ENCODE results near the gene NGB.

The NGB gene

GRCh38 chr14:77264466-77265186 is 6.4 kb downstream of the NGB start:
- DNase-seq (ENCODE audit: low read depth) = no peak

DNA sequence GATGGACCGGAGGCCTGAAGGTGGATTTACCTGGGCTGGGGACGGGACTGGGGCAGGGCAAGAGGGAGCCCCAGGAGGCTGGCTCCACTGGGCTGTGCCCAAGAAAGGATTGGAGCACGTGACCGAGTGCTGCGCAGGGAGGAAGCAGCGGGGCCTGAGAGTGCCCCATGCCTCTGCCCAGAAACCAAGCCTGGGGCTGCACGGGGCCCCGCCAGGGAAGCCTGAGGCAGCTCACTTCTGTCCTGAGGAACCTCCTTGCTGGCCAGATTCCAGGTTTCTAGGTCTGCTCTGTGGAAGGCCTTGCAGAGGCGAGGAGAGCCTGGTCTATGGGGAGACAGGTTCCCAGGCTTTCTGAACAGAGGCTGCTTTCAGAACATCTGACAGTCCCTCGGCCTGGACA is 10.4 kb downstream of the NGB start:
- no peak for DNase-seq (ENCODE audit: low read depth)

GRCh38 chr14:77260199-77260598 is 10.8 kb downstream of the NGB start:
- DNase-seq (ENCODE audit: low read depth) = no peak

DNA sequence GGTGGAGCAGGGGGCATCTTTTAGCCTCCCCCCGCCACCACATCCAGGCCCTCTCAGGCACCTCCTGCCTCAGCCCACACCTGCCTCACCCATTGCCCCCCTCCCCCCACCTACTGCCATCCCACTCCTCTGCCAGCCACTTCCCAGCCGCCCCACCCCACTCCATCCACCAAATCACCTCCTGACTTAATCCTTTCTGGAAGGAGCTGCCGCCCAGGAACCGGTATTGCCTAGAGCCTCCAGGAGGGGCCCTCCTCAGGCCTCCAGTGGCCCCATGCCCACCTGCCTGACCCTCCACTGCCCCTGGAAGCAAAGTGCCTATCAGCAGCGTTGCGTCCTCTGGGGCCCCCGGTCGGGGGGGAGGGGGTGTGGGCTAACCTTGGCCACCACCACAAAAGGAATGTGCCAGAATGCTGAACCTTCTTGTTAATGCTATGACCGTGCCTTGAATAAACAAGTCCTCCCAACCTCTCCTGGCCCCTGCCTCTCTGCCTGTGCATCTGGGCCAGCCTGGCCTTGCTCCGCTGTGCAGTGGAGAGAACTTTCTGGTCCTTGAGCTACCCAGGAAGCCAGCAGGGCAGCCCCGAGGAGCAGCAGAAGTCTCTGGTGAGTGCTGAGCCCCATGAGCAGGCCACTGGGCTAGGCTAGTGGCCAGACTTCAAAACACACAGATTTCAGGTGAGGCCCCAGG is 11.8 kb downstream of the NGB start:
- DNase-seq (ENCODE audit: low read depth) = no peak

- no peak for DNase-seq (ENCODE audit: low read depth)
Measured at GRCh38 chr14:77258566-77258965, 12.4 kb downstream of the NGB start.

GRCh38 chr14:77257700-77258099 is 13.3 kb downstream of the NGB start:
- DNase-seq (ENCODE audit: low read depth) = no peak

GRCh38 chr14:77256694-77257093 is 14.3 kb downstream of the NGB start:
- DNase-seq (ENCODE audit: low read depth) = no peak

DNA sequence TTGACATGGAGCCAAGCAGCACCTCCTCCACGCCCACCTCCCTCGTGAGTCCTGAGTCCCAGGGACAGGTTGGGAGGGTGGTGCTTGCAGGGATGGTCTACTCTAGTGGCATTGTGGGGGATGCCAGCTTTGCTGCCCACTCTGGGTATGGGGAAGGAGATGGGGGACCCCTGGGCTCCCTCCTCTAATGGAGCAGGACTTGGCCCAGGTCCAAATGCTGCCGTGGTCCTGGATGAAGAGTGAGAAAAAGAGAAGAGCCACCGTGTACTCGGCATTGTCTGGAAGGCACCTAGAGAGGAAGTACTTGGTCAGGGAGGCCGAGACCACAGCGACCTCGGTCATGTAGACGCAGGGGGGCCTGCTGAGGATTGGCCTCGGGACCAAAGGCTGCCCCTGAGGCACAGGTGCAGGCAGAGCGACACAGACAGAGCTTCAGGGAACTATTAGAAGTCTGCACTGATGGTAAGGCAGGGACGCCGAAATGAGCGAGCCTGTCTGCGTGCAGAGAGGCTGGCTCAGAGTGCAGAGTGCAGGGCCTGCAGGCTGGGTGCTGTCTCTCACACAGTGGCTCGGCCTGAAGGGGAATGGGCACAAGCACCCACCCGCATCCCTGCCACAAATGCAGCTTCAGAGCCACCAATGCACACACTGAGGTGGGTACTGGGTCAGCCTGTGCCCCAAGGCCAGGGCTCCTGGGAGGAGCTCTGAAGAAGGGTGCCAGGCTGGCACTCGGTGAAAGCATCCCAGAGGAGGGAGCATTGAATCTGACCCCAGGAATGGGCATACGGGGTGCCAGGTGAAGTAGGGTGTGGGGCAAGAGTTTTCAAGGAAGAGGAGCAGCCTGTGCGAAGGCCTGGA is 17.4 kb downstream of the NGB start:
- DNase-seq (ENCODE audit: low read depth) = no peak

DNA sequence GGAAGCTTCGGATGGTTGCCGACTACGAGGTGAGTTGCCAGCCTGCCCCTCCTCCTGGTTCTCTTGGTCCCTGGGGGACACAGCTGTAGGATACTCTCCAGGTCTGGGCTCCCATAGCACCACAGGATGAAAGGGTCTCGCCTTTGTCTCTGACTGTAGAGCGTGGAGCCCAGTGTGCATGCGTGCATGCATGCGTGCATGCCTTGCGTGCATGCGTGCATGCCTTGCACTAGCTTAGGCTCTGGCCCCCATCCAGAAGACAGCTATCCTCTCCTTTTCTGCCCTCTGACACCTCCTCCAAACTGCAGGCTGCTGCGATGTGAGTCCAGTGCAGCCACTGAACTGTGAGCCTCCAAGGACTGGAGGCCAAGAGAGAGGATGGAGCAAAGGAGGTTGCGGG is 19.1 kb downstream of the NGB start:
- no peak for DNase-seq (ENCODE audit: low read depth)

GRCh38 chr14:77250927-77251326 is 20.1 kb downstream of the NGB start:
- DNase-seq (ENCODE audit: low read depth) = no peak

GRCh38 chr14:77249286-77249685 is 21.7 kb downstream of the NGB start:
- no peak for DNase-seq (ENCODE audit: low read depth)

- no peak for DNase-seq (ENCODE audit: low read depth)
Measured at GRCh38 chr14:77248666-77249065, 22.3 kb downstream of the NGB start.

DNA sequence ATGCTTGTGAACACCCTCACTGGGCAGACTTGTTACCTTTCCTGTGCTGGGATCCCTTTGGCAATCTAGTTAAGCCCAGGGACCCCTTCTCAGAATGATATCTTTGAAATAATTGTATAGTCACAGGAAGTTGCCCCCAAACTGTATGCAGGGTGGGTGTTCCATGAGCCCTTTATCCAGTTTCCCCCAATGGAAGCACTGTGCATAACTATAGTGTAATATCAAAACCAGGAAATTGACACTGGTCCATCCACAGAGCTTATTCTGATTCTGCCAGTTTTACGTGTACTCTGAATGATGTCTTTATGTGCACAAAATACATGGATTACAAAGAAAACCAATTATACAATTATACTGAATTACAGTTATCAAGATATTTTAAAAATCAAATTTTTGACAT is 24.2 kb downstream of the NGB start:
- DNase-seq (ENCODE audit: low read depth) = no peak

GRCh38 chr14:77245820-77246219 is 25.2 kb downstream of the NGB start:
- DNase-seq (ENCODE audit: low read depth) = no peak

GRCh38 chr14:77243853-77244252 is 27.2 kb downstream of the NGB start:
- no peak for DNase-seq (ENCODE audit: low read depth)

- no peak for DNase-seq (ENCODE audit: low read depth)
Measured at GRCh38 chr14:77242752-77243151, 28.3 kb downstream of the NGB start.

DNA sequence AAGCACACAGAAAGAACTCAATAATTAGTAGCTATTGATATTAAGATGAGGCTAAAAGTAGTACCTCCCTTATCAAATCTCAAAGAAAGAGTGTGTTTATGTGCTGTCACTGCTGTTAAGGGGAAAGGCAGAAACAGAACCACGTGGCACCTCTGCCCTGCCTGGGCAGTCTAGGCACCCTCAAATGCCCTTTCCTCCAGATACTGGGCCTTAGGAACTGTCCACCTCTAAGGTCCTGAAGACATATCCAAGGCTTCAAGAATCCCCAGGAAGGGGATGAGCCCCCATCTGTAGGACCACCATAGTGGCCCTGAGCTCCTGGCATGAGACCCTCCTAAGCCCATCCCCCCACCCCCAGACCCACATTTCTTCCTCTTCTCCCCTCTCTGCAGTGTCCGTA is 29.1 kb downstream of the NGB start:
- DNase-seq (ENCODE audit: low read depth) = peak; percentile 6

DNA sequence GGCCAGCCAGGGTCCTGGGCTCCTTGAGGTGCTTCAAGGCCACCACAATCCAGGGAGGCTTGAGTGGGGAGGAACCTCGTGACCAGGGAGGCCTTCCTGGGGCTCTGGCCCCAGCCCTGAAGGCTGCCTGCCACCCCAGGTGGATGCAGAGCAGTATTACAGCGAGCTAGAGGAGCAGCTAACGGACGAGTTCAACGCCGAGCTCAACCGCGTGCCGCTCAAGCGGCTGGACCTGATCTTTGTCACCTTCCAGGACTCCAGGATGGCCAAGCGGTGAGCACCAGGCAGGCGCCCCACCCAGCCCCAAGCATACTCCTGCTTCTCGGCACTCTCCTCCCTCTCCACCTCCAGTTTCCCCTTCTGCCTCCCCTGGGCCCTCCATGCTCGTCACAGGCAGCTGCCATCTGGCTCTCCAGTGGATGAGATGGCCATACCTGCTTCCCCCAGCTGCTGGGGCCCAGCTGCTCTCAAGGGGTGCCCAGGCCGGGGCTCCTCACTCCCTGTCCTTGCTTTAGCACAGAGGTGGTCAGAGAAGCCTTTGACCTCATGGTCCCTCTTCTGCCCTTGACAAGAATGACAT is 30.6 kb downstream of the NGB start:
- DNase-seq (ENCODE audit: low read depth) = no peak

GRCh38 chr14:77239412-77239811 is 31.6 kb downstream of the NGB start:
- no peak for DNase-seq (ENCODE audit: low read depth)

GRCh38 chr14:77238996-77239395 is 32.0 kb downstream of the NGB start:
- DNase-seq (ENCODE audit: low read depth) = no peak

- DNase-seq (ENCODE audit: low read depth) = no peak
Measured at GRCh38 chr14:77238356-77238755, 32.6 kb downstream of the NGB start.

- no peak for DNase-seq (ENCODE audit: low read depth)
Measured at GRCh38 chr14:77236814-77237213, 34.2 kb downstream of the NGB start.

- no peak for DNase-seq (ENCODE audit: low read depth)
Measured at GRCh38 chr14:77231721-77232120, 39.3 kb downstream of the NGB start.
